IMR-90 (cell line): Measurements from ENCODE around the gene DNMT1. TPM values are rescaled to one million over a fixed set of nuclear protein-coding genes. Genes with fewer than 3 reads are reported as not detected.
A peak's percentile ranks its signal among the peaks of the same experiment; 100 is the strongest.

ENCODE experiments used
- ATAC-seq: fragments of 200-7000 bp; cut with Tn5 transposase; 2 replicates; pipeline ENCODE4 v1.9.1; 2020; ENCODE audit warnings: low read depth, mild to moderate bottlenecking, moderate library complexity
- BruUV-seq: library from RNA; stranded (reverse); fragments of 400-500 nt; replicated peaks from 2 replicates; lab custom pipeline; 2021; lab: Mats Ljungman, UMichigan
- CTCF ChIA-PET: fragments of 300-600 bp; formaldehyde crosslinking; extraction: SDS; loops from one replicate; lab custom pipeline; 2021; ENCODE audit warnings: antibody characterized with exemption; lab: Yijun Ruan, JAX
- POLR2A ChIA-PET: fragments of 300-600 bp; sonication (Branson Sonifier 250); formaldehyde crosslinking; loops from one replicate; lab custom pipeline; 2022; ENCODE audit warnings: antibody characterized with exemption; ENCODE audit not compliant: unreplicated experiment; lab: Charles Lee
- DNase-seq: peaks from one replicate; pipeline ENCODE4 v3.0.0; 2013
- H2AFZ ChIP-seq: replicated peaks from 2 replicates; pipeline ENCODE3; 2013; ENCODE audit warnings: low read length, mild to moderate bottlenecking; ENCODE audit not compliant: poor library complexity
- H2AK5ac ChIP-seq: 2 replicates; pipeline ENCODE4 v1.6.1; 2013; ENCODE audit warnings: low read depth, low read length, inconsistent platforms
- H2AK9ac ChIP-seq: replicated peaks from 2 replicates; pipeline ENCODE3; 2013; ENCODE audit warnings: mild to moderate bottlenecking, low read depth, low read length, moderate library complexity; ENCODE audit not compliant: poor library complexity
- H2BK120ac ChIP-seq: 2 replicates; pipeline ENCODE4 v1.6.1; 2013; ENCODE audit warnings: low read depth, low read length, inconsistent platforms
- H2BK15ac ChIP-seq: 3 replicates; pipeline ENCODE4 v1.6.1; 2013; ENCODE audit warnings: low read depth, low read length, inconsistent platforms
- H2BK20ac ChIP-seq: 2 replicates; pipeline ENCODE4 v1.6.1; 2013; ENCODE audit warnings: low read depth, mild to moderate bottlenecking, inconsistent platforms, low read length, moderate library complexity
- H2BK5ac ChIP-seq: 2 replicates; pipeline ENCODE4 v1.6.1; 2013; ENCODE audit warnings: mild to moderate bottlenecking, low read depth, low read length, inconsistent platforms; ENCODE audit not compliant: poor library complexity, severe bottlenecking
- H3K14ac ChIP-seq: replicated peaks from 2 replicates; pipeline ENCODE4 v1.6.1; 2013; ENCODE audit warnings: low read depth, low read length, inconsistent platforms
- H3K18ac ChIP-seq: 2 replicates; pipeline ENCODE4 v1.6.1; 2013; ENCODE audit warnings: low read depth, low read length, control low read depth
- H3K23ac ChIP-seq: 2 replicates; pipeline ENCODE4 v1.6.1; 2013; ENCODE audit warnings: low read depth, low read length, inconsistent platforms
- H3K27ac ChIP-seq: 2 replicates; pipeline ENCODE4 v1.5.1; 2013; ENCODE audit warnings: mild to moderate bottlenecking, control low read depth, low read length; ENCODE audit not compliant: insufficient read depth
- H3K27me3 ChIP-seq: 2 replicates; pipeline ENCODE4 v1.6.1; 2013; ENCODE audit warnings: low read length; ENCODE audit not compliant: control insufficient read depth, insufficient read depth
- H3K36me3 ChIP-seq: 2 replicates; pipeline ENCODE4 v1.6.1; 2013; ENCODE audit warnings: low read length, mixed read lengths; ENCODE audit not compliant: control insufficient read depth, insufficient read depth
- H3K4ac ChIP-seq: 2 replicates; pipeline ENCODE4 v1.6.1; 2013; ENCODE audit warnings: low read depth, low read length, inconsistent platforms
- H3K4me1 ChIP-seq: 2 replicates; pipeline ENCODE4 v1.6.1; 2013; ENCODE audit warnings: low read length, mixed read lengths; ENCODE audit not compliant: control insufficient read depth, insufficient read depth
- H3K4me2 ChIP-seq: 2 replicates; pipeline ENCODE4 v1.6.1; 2013; ENCODE audit warnings: low read depth, mild to moderate bottlenecking, control low read depth, low read length, moderate library complexity
- H3K4me3 ChIP-seq: 2 replicates; pipeline ENCODE4 v1.5.1; 2013; ENCODE audit warnings: low read depth, mild to moderate bottlenecking, control low read depth, low read length, moderate library complexity; ENCODE audit not compliant: insufficient read depth
- H3K56ac ChIP-seq: 2 replicates; pipeline ENCODE4 v1.6.1; 2013; ENCODE audit warnings: low read length, inconsistent platforms; ENCODE audit not compliant: insufficient read depth; ENCODE audit errors: extremely low read depth
- H3K79me1 ChIP-seq, 2 experiments: 2 replicates each; pipeline ENCODE4 v1.6.1; 2013; ENCODE audit warnings: low read length in 2 of 2, inconsistent platforms in 1 of 2, low read depth in 1 of 2
- H3K9ac ChIP-seq: 2 replicates; pipeline ENCODE4 v1.6.1; 2013; ENCODE audit warnings: low read depth, low read length, control low read depth
- H3K9me1 ChIP-seq: 2 replicates; pipeline ENCODE4 v1.6.1; 2013; ENCODE audit warnings: low read length, inconsistent platforms; ENCODE audit not compliant: insufficient read depth
- H3K9me3 ChIP-seq: 2 replicates; pipeline ENCODE4 v1.6.1; 2013; ENCODE audit warnings: low read length; ENCODE audit not compliant: control insufficient read depth, insufficient read depth
- H4K20me1 ChIP-seq: 2 replicates; pipeline ENCODE4 v1.6.1; 2013; ENCODE audit warnings: low read length, inconsistent platforms; ENCODE audit not compliant: insufficient read depth
- H4K5ac ChIP-seq: 2 replicates; pipeline ENCODE4 v1.6.1; 2013; ENCODE audit warnings: mild to moderate bottlenecking, low read depth, low read length, control low read depth
- H4K8ac ChIP-seq, 2 experiments: 2 replicates each; pipeline ENCODE4 v1.6.1; 2013; ENCODE audit warnings: low read depth in 2 of 2, low read length in 2 of 2, control low read depth in 1 of 2, inconsistent platforms in 1 of 2
- H4K91ac ChIP-seq: 2 replicates; pipeline ENCODE4 v1.6.1; 2013; ENCODE audit warnings: low read depth, low read length, inconsistent platforms; ENCODE audit not compliant: insufficient read depth
- MAFK ChIP-seq: IDR thresholded peaks from 2 replicates; pipeline ENCODE4 v1.6.1; 2012; ENCODE audit warnings: low read depth, low read length, improper control_type of control experiment
- POLR2A ChIP-seq: IDR thresholded peaks from 2 replicates; pipeline ENCODE4 v1.6.1; 2012; ENCODE audit warnings: mild to moderate bottlenecking, low read depth, low read length
- WGBS, 2 experiments: methylation state at CpG; one replicate each; pipeline versions ENCODE4 v1.1.5 to v1.1.7; 2013; ENCODE audit warnings: missing lambda C conversion rate in 2 of 2; ENCODE audit not compliant: insufficient read length in 1 of 2; ENCODE audit errors: extremely low coverage in 2 of 2; 5-methylcytosine and 5-hydroxymethylcytosine counted together
- dilution Hi-C: fragments of 300-500 bp; cut with HindIII; formaldehyde crosslinking; loops from one replicate; pipeline ENCODE4 v1.14.3; 2018; ENCODE audit warnings: low sequenced_read_pairs; ENCODE audit not compliant: unreplicated experiment
- in situ Hi-C: fragments of 300-500 bp; cut with MboI; formaldehyde crosslinking; loops from 3 replicates; pipeline ENCODE4 v1.14.3; 2019; ENCODE audit warnings: low sequenced_read_pairs, inconsistent platforms, mixed read lengths
- intact Hi-C: fragments of 100-400 bp; cut with micrococcal nuclease; formaldehyde crosslinking; loops from 2 replicates; pipeline ENCODE4 v1.10.0; 2022
- polyA plus RNA-seq, 3 experiments: library from polyadenylated mRNA; depleted of rRNA; stranded (reverse); fragments of >200 nt; gene quantifications; 2 replicates each; pipeline ENCODE4 v1.2.3, GENCODE V29; 2012; ENCODE audit warnings: low replicate concordance in 1 of 3
- total RNA-seq: library from RNA; depleted of rRNA; stranded (reverse); fragments of >200 nt; gene quantifications from 2 replicates; pipeline ENCODE4 v1.2.3, GENCODE V29; 2012

The DNMT1 gene
- total and polyA plus RNA-seq, 2 of the 4 experiments (the other 2 are of a cell fraction) = 26.2 to 83.6 TPM

GRCh38 chr19:10107254-10107653 is 87.5 kb downstream of the DNMT1 start:
- Histone ChIP-seq H4K5ac (peak overlapping the region; percentile 56; the same call in 1 of the 2 replicates), H4K91ac (peak overlapping the region; percentile 71; the same call in 1 of the 2 replicates), H3K4me3 (peak overlapping the region; percentile 76), H3K4me1 (peaks cover 4% of the 10 kb centered on the region), H4K8ac (peak overlapping the region; percentile 89 to 93; a peak in 3 of 4 replicates), H3K56ac (peak overlapping the region; percentile 10), H3K27me3 (no peaks in the 10 kb centered on the region), H4K20me1 (0 out of 2 replicates have a peak, but pooled peaks cover 5% of the 10 kb centered on the region), H2BK120ac (no peak overlapping the region), H3K9ac (peak overlapping the region; percentile 81), H2BK15ac (no peak overlapping the region), H2BK5ac (peak overlapping the region; percentile 87), H3K27ac (peak overlapping the region; percentile 82), H3K4ac (peak overlapping the region; percentile 57; the same call in 1 of the 2 replicates), H3K23ac (no peak overlapping the region), H2AK9ac (peak overlapping the region; percentile 95), H3K9me3 (no peaks in the 10 kb centered on the region), H3K18ac (no peak overlapping the region), H3K36me3 (peaks cover 35% of the 10 kb centered on the region), H2BK20ac (no peak overlapping the region), H3K9me1 (no peaks in the 10 kb centered on the region), H3K14ac (peak overlapping the region; percentile 50), H2AFZ (no peak overlapping the region), H2AK5ac (peak overlapping the region; percentile 48), H3K4me2 (peak overlapping the region; percentile 74), H3K79me1 (peaks cover 16 to 34% of the 10 kb centered on the region in 2 experiments)
- no peak for TF ChIP-seq POLR2A
- peak; percentile 56; the same call in 1 of the 2 replicates for TF ChIP-seq MAFK
- POLR2A ChIA-PET = interaction anchor here (0.6 kb wide), 1 partner anchor 96 kb away, joined by 15 read pairs; no protein-coding TSS in a partner anchor
- in situ Hi-C loops = no loop called here
- dilution Hi-C loops = no loop called here
- DNase-seq = no peak
- no TSS peak for BruUV-seq
- intact Hi-C loops = loop anchor here (5.0 kb wide), 1 partner anchor 145 kb away; the partner anchor contains the start of gene MRPL4
- 100% methylated on average over 3 of the region's 10 CpGs; no CpG with 5 or more reads in 1 of the 2 experiments for whole genome bisulfite sequencing, 2 experiments
- CTCF ChIA-PET = no interaction called here
- ATAC-seq = no peak
